HG03095 (cell line): ENCODE data around the gene GDF11.

Experiments
- ATAC-seq: cut with Tn5 transposase; IDR thresholded peaks from one replicate; pipeline ENCODE4 v1.9.1; 2021; ENCODE audit warnings: moderate library complexity; ENCODE audit not compliant: unreplicated experiment

The GDF11 gene

GRCh38 chr12:55780685-55781084 lies 37.8 kb downstream of the GDF11 start:
- ATAC-seq: no peak

GRCh38 chr12:55788546-55788945 lies 45.6 kb downstream of the GDF11 start:
- no peak for ATAC-seq

GRCh38 chr12:55789171-55789570 lies 46.2 kb downstream of the GDF11 start:
- no peak for ATAC-seq

GRCh38 chr12:55789893-55790292 lies 47.0 kb downstream of the GDF11 start:
- no peak for ATAC-seq

- ATAC-seq: no peak
Observed at GRCh38 chr12:55795950-55796349, 53.0 kb downstream of the GDF11 start.

- ATAC-seq: no peak
Observed at GRCh38 chr12:55797068-55797467, 54.1 kb downstream of the GDF11 start.

GRCh38 chr12:55797550-55797949 lies 54.6 kb downstream of the GDF11 start:
- no peak for ATAC-seq
